K562 (cell line): Measurements from ENCODE around the gene ASS1. TPM values are rescaled to one million over a fixed set of nuclear protein-coding genes. Genes with fewer than 3 reads are reported as not detected.
A peak's percentile ranks its signal among the peaks of the same experiment; 100 is the strongest.

Experiments used
- ATAC-seq: fragments of 200-7000 bp; cut with Tn5 transposase; 3 replicates; pipeline ENCODE4 v1.9.1; 2020; ENCODE audit warnings: moderate library complexity
- BruUV-seq: library from RNA; stranded (reverse); fragments of 400-500 nt; replicated peaks from 2 replicates; lab custom pipeline; 2021; lab: Mats Ljungman, UMichigan
- CTCF ChIA-PET: fragments of 300-600 bp; formaldehyde crosslinking; extraction: SDS; loops from one replicate; lab custom pipeline; 2021; ENCODE audit warnings: low intra/inter-chr PET ratio; lab: Yijun Ruan, JAX
- POLR2A ChIA-PET: fragments of 300-600, 350-650 bp; sonication (Branson Sonifier 250); formaldehyde crosslinking; extraction: SDS; loops from one replicate; lab custom pipeline; 2021; ENCODE audit warnings: antibody characterized with exemption, inconsistent platforms; lab: Yijun Ruan, JAX
- DNase-seq, 4 experiments: peaks; one replicate each; pipeline versions ENCODE4 v3.0.0 to v3.0.0-alpha.2; 2011 to 2018; ENCODE audit warnings: low spot score in 3 of 4, mixed read lengths in 3 of 4; ENCODE audit errors: extremely low read depth in 1 of 4
- FAIRE-seq: peaks from 2 replicates; lab custom pipeline; 2011; peaks lifted over from hg19 to GRCh38; lab: Jason Lieb, UNC
- H2AFZ ChIP-seq: 2 replicates; pipeline ENCODE4 v1.6.0; 2011; ENCODE audit warnings: low read depth, low read length, control low read depth, inconsistent platforms
- H3K27ac ChIP-seq: fragments of 200-600 bp; 3 replicates; pipeline ENCODE4 v1.8.0; 2011; ENCODE audit warnings: low read depth, mild to moderate bottlenecking, control low read depth, inconsistent platforms, low read length, moderate library complexity, mixed read lengths; ENCODE audit errors: extremely low read depth
- H3K27me3 ChIP-seq, 2 experiments: fragments of 300-600 bp in 1 of 2; 2 replicates in 1 of 2; 3 replicates in 1 of 2; pipeline versions ENCODE4 v1.6.0 to v1.8.0; 2011; ENCODE audit warnings: inconsistent platforms in 2 of 2, low read length in 2 of 2, mild to moderate bottlenecking in 1 of 2, mixed read lengths in 1 of 2, moderate library complexity in 1 of 2; ENCODE audit not compliant: control insufficient read depth in 2 of 2, insufficient read depth in 2 of 2
- H3K36me3 ChIP-seq: fragments of 300-600 bp; 3 replicates; pipeline ENCODE4 v1.8.0; 2011; ENCODE audit warnings: mild to moderate bottlenecking, low read length, inconsistent platforms; ENCODE audit not compliant: control insufficient read depth, insufficient read depth
- H3K4me1 ChIP-seq, 2 experiments: fragments of 200-600 bp in 1 of 2; replicated peaks in 1 of 2; 2 replicates in 1 of 2; 3 replicates in 1 of 2; pipeline versions ENCODE4 v1.5.1 to v1.8.0; 2011; ENCODE audit warnings: inconsistent platforms in 2 of 2, low read length in 2 of 2, mild to moderate bottlenecking in 1 of 2, mixed read lengths in 1 of 2, moderate library complexity in 1 of 2; ENCODE audit not compliant: control insufficient read depth in 2 of 2, insufficient read depth in 2 of 2
- H3K4me2 ChIP-seq: 2 replicates; pipeline ENCODE4 v1.6.1; 2011; ENCODE audit warnings: low read length, control low read depth, inconsistent platforms, mixed read lengths; ENCODE audit not compliant: insufficient read depth
- H3K4me3 ChIP-seq: fragments of 200-600 bp; sonication (generic), shearing (Covaris generic); 2 replicates; pipeline ENCODE4 v1.5.1; 2016; ENCODE audit warnings: control low read depth, inconsistent platforms
- H3K79me2 ChIP-seq: fragments of 200-600 bp; 3 replicates; pipeline ENCODE4 v1.8.0; 2011; ENCODE audit warnings: low read length, inconsistent platforms; ENCODE audit not compliant: control insufficient read depth, insufficient read depth
- H3K9ac ChIP-seq, 2 experiments: 2 replicates each; pipeline versions ENCODE4 v1.6.0 to v1.6.1; 2011; ENCODE audit warnings: low read depth in 2 of 2, low read length in 2 of 2, control low read depth in 1 of 2, inconsistent platforms in 1 of 2, mild to moderate bottlenecking in 1 of 2, mixed read lengths in 1 of 2; ENCODE audit not compliant: insufficient read depth in 1 of 2
- H3K9me1 ChIP-seq: one replicate; pipeline ENCODE4 v1.6.0; 2011; ENCODE audit warnings: inconsistent platforms, mild to moderate bottlenecking, low read length, moderate library complexity; ENCODE audit not compliant: control insufficient read depth, insufficient read depth
- H3K9me3 ChIP-seq: replicated peaks from 2 replicates; pipeline ENCODE4 v1.5.1; 2011; ENCODE audit warnings: low read depth, low read length, inconsistent platforms; ENCODE audit not compliant: control insufficient read depth, insufficient read depth
- H4K20me1 ChIP-seq: replicated peaks from 2 replicates; pipeline ENCODE4 v1.6.1; 2011; ENCODE audit warnings: low read length, inconsistent platforms, mixed read lengths; ENCODE audit not compliant: control insufficient read depth, insufficient read depth
- BCOR ChIP-seq: fragments of 450-650 bp; IDR thresholded peaks from 2 replicates; pipeline ENCODE4 v1.6.1; 2016
- BRD9 ChIP-seq: fragments of 450-650 bp; IDR thresholded peaks from 2 replicates; pipeline ENCODE4 v1.6.1; 2018; ENCODE audit warnings: low read depth; ENCODE audit not compliant: partially characterized antibody
- CBX1 ChIP-seq: sonication (generic); IDR thresholded peaks from 2 replicates; pipeline ENCODE4 v1.6.1; 2016; ENCODE audit warnings: antibody characterized with exemption, low read depth, mild to moderate bottlenecking
- CXXC5 ChIP-seq: fragments of 250-450 bp; sonication (Bioruptor Pico); IDR thresholded peaks from 2 replicates; pipeline ENCODE4 v1.8.0; 2022; ENCODE audit warnings: inconsistent platforms, mild to moderate bottlenecking, moderate library complexity
- GABPA ChIP-seq: fragments of 200-800 bp; sonication (Bioruptor generic); conservative IDR thresholded peaks from 2 replicates; pipeline ENCODE4 v1.6.1; 2016; ENCODE audit warnings: low read depth, missing genetic modification characterization, missing compliant biosample characterization
- KAT7 ChIP-seq: sonication (generic); formaldehyde crosslinking; IDR thresholded peaks from 2 replicates; pipeline ENCODE4 v1.8.0; 2022; ENCODE audit warnings: missing genetic modification reagents, mild to moderate bottlenecking, borderline replicate concordance
- KDM1A ChIP-seq, 2 experiments: fragments of 450-650 bp; IDR thresholded peaks; 2 replicates each; pipeline ENCODE4 v1.6.1; 2016; ENCODE audit warnings: mild to moderate bottlenecking in 2 of 2
- KLF13 ChIP-seq: fragments of 450-650 bp; IDR thresholded peaks from 2 replicates; pipeline ENCODE4 v1.6.1; 2016; ENCODE audit warnings: missing genetic modification characterization, low read depth, mild to moderate bottlenecking, missing compliant biosample characterization, moderate library complexity, borderline replicate concordance
- MCM5 ChIP-seq: fragments of 450-650 bp; IDR thresholded peaks from 2 replicates; pipeline ENCODE4 v1.6.1; 2016; ENCODE audit warnings: low read depth
- PHTF2 ChIP-seq: fragments of 250-450 bp; sonication (Bioruptor Pico); IDR thresholded peaks from 2 replicates; pipeline ENCODE4 v1.5.0; 2021; ENCODE audit warnings: mild to moderate bottlenecking
- RBM25 ChIP-seq: fragments of 200-400 bp; formaldehyde crosslinking; IDR thresholded peaks from 2 replicates; pipeline ENCODE4 v1.6.1; 2018; ENCODE audit warnings: low read length, low read depth, moderate library complexity; ENCODE audit not compliant: severe bottlenecking
- SLC30A9 ChIP-seq: fragments of 250-450 bp; sonication (Bioruptor Pico); IDR thresholded peaks from 2 replicates; pipeline ENCODE4 v1.8.0; 2022; ENCODE audit warnings: mild to moderate bottlenecking, moderate library complexity
- SMAD1 ChIP-seq: fragments of 150-350 bp; IDR thresholded peaks from 2 replicates; pipeline ENCODE4 v1.6.1; 2014; ENCODE audit warnings: low read length, low read depth; ENCODE audit not compliant: partially characterized antibody
- ZNF316 ChIP-seq: fragments of 450-650 bp; IDR thresholded peaks from 2 replicates; pipeline ENCODE4 v1.6.1; 2016
- ZNF431 ChIP-seq: sonication (generic); formaldehyde crosslinking; IDR thresholded peaks from 2 replicates; pipeline ENCODE4 v1.8.0; 2022; ENCODE audit warnings: mild to moderate bottlenecking, missing genetic modification reagents
- ZNF707 ChIP-seq: fragments of 250-450 bp; sonication (Bioruptor Pico); conservative IDR thresholded peaks from 2 replicates; pipeline ENCODE4 v1.8.0; 2022; ENCODE audit warnings: inconsistent platforms, mild to moderate bottlenecking, moderate library complexity
- ZNF764 ChIP-seq: fragments of 250-450 bp; sonication (Bioruptor Pico); IDR thresholded peaks from 2 replicates; pipeline ENCODE4 v1.4.0; 2020; ENCODE audit warnings: low read depth, mild to moderate bottlenecking, moderate library complexity
- whole genome bisulfite sequencing: fragments of 100-300 bp; shearing (Covaris generic); methylation state at CpG from one replicate; pipeline ENCODE4 v1.1.6; 2016; ENCODE audit warnings: low coverage, mixed read lengths; ENCODE audit not compliant: insufficient coverage; ENCODE audit errors: missing lambda C conversion rate; 5-methylcytosine and 5-hydroxymethylcytosine counted together
- in situ Hi-C: fragments of 300-500 bp; cut with MboI; formaldehyde crosslinking; loops from 4 replicates; pipeline ENCODE4 v1.15.0; 2018; ENCODE audit warnings: inconsistent platforms, mixed read lengths
- intact Hi-C: fragments of 100-400 bp; cut with micrococcal nuclease; formaldehyde crosslinking; loops from 2 replicates; pipeline ENCODE4 v1.14.2; 2022
- polyA plus RNA-seq, 8 experiments: library from polyadenylated mRNA; depleted of rRNA in 4 of 8; stranded (reverse) in 5 of 8; unstranded in 3 of 8; fragments of >200 nt; fragmentation: Nextera tagmentation in 2 of 8; fragmentation: Illumina TruSeq in 1 of 8; extraction: Ambion mirVana in 2 of 8; extraction: Trizol in 1 of 8; gene quantifications; 2 replicates each; pipeline versions ENCODE4 v1.2.1 to v1.2.3, GENCODE V29; 2011 to 2014; ENCODE audit warnings: inconsistent platforms in 1 of 8, missing spikeins in 1 of 8
- total RNA-seq, 7 experiments: library from RNA; depleted of rRNA in 6 of 7; stranded (reverse); fragments of >200 nt in 6 of 7; fragmentation: Illumina TruSeq in 2 of 7; extraction: Trizol in 2 of 7; gene quantifications; 2 replicates each; pipeline versions ENCODE4 v1.2.1 to v1.2.3, GENCODE V29; 2011 to 2021; ENCODE audit warnings: low replicate concordance in 1 of 7

Gene ASS1
- total and polyA plus RNA-seq, 9 of the 15 experiments (the other 6 are each of a cell fraction or from before 2014, with no cell fraction given): 1.5 to 5.7 (median 3.7) TPM

DNA sequence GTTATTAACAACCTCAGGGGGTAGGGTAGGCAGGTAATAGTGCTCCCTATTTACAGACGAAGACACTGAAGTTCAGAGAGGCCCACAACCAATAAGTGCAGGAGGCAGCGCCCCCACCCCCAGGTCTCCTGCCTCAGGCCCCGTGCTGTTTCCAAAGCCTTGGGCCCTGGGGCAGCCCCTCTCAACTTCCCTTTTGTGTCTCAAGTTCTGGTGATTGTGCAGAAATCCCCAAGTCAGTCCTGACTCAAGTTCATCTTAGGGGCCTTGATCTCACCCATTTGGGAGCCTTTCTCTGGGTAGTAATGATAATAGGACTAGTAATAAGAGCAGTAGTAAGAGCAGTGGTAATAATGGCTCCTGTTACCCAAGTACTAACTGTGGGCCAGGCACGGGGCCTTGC, 35.5 kb upstream of the ASS1 start:
- Histone ChIP-seq H3K9me3 (no peaks in the 10 kb centered on the region), H3K27me3 (peaks cover 17 to 79% of the 10 kb centered on the region in 2 experiments), H3K27ac (no peak overlapping the region), H3K79me2 (no peaks in the 10 kb centered on the region), H4K20me1 (no peaks in the 10 kb centered on the region), H3K9me1 (no peaks in the 10 kb centered on the region), H2AFZ (no peak overlapping the region), H3K4me3 (no peak overlapping the region), H3K4me2 (no peak overlapping the region), H3K4me1 (no peaks in the 10 kb centered on the region), H3K36me3 (no peaks in the 10 kb centered on the region), H3K9ac (no peak overlapping the region; a peak in 1 of 4 replicates)
- in situ Hi-C loops (no loop called here), intact Hi-C loops (no loop called here)
- no peak for ATAC-seq
- 0% methylated on average over 4 of the region's 4 CpGs for WGBS
- CTCF ChIA-PET: no interaction called here
- POLR2A ChIA-PET: no interaction called here
- no peak for DNase-seq
- no TSS peak for BruUV-seq
- FAIRE-seq: no peak
- TF ChIP-seq BCOR (no peak), SLC30A9 (CRISPR knock-in tag) (no peak)

- no peak overlapping the region for H3K27ac ChIP-seq
- POLR2A ChIA-PET: interaction anchor here (0.6 to 1.5 kb wide), 2 partner anchors 10 to 605 kb away, joined by 3 read pairs; no protein-coding TSS in a partner anchor
- DNase-seq: no peak
- H3K36me3 ChIP-seq: no peaks in the 10 kb centered on the region
- BruUV-seq: no TSS peak
- no peaks in the 10 kb centered on the region; the same call in 1 of the 2 replicates for H4K20me1 ChIP-seq
- intact Hi-C loops (no loop called here), in situ Hi-C loops (no loop called here)
- no peak overlapping the region for H3K4me3 ChIP-seq
- H3K4me2 ChIP-seq: no peak overlapping the region
- peaks cover 11 to 67% of the 10 kb centered on the region in 2 experiments for H3K27me3 ChIP-seq
- H3K9me3 ChIP-seq: no peaks in the 10 kb centered on the region
- TF ChIP-seq PHTF2 (CRISPR knock-in tag) (no peak), CBX1 (no peak), KDM1A (IDR thresholded peaks at IDR 0.05) (no peak), MCM5 (no peak), ZNF707 (no peak), SLC30A9 (CRISPR knock-in tag) (no peak), KAT7 (CRISPR knock-in tag) (no peak), ZNF764 (CRISPR knock-in tag) (no peak), ZNF431 (no peak), KLF13 (tag) (no peak), ZNF316 (no peak), GABPA (no peak), RBM25 (no peak), SMAD1 (no peak), CXXC5 (CRISPR knock-in tag) (no peak), BRD9 (no peak)
- H3K4me1 ChIP-seq: no peaks in the 10 kb centered on the region
- no peak for ATAC-seq
- no peaks in the 10 kb centered on the region for H3K9me1 ChIP-seq
- no peak for FAIRE-seq
- CTCF ChIA-PET: interaction anchor here (0.5 kb wide), 1 partner anchor 1171 kb away, joined by 3 read pairs; no protein-coding TSS in a partner anchor
- no peak overlapping the region for H2AFZ ChIP-seq
- H3K79me2 ChIP-seq: no peaks in the 10 kb centered on the region
- peak overlapping the region in 1 of 2 experiments; percentile 20; a peak in 1 of 4 replicates for H3K9ac ChIP-seq
- 4% methylated on average over 12 of the region's 12 CpGs for WGBS
Measured at GRCh38 chr9:130410443-130410842, 34.3 kb upstream of the ASS1 start.
